OCI-M2 (cell line): ENCODE data around the gene ZBTB44.
"Not testable (repeated sequence)": the region's sequence is repeated elsewhere in the genome, so short reads cannot be mapped to it uniquely, and the experiment has no call there.

ENCODE experiments used
- DNase-seq: peaks from one replicate; lab custom pipeline; 2025; ENCODE audit not compliant: unreplicated experiment; lab: John Stamatoyannopoulos, UW

The ZBTB44 gene

DNA sequence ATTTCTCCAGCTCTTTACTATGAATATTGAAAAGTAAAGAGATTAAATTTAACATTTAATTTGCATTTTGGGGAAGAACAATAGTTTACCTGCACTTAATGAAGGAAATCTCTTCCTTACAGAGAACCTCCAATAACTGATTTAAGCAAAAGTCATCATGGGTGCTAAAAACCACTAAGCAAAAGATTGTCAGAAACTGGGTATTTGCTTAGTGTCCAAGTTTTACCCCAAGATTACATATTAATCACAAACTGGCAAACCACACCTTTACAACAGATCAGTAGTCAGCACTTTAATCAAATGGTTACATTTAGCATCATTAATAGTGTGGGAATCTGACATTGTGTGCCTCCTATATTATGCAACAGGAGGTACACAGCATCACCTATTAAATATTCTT lies 2.7 kb downstream of the ZBTB44 start:
- no peak for DNase-seq

DNA sequence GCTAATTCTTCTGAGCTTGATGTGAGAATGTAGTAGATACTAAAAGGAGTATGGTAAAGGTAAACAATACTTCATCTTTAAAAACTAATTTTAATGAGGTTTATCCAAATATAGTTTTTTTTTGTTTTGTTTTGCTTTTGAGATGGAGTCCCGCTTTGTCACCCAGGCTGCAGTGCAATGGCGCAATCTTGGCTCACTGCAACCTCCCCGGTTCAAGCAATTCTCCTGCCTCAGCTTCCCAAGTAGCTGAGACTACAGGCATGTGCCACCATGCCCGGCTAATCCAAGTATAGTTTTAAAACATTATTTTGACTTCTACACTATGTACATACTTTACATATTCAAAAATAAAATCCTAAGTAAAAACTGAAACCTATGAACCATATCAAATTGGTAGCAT lies 4.1 kb downstream of the ZBTB44 start:
- DNase-seq, result no peak

DNA sequence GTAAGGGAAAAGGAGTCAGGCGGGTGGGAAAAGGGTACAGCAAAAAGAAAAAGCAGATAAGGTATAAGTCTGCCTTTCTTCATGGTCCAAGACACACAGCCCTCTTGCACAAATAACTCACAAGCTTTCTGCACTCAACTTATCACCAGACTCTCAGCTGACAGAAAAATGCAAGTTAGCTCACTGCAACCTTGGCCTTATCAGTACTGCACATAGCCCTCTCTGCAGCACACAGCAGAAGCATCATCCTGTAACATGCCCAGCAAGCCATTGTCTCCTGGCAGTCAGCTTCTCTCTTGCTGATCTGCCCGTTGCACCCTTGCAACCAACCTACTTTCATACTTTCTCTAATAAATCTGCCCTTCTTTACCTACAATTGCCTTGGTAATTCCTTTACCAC lies 5.8 kb downstream of the ZBTB44 start:
- DNase-seq, result no peak

- no peak for DNase-seq
Measured at GRCh38 chr11:130308059-130308458, 6.7 kb downstream of the ZBTB44 start.

DNA sequence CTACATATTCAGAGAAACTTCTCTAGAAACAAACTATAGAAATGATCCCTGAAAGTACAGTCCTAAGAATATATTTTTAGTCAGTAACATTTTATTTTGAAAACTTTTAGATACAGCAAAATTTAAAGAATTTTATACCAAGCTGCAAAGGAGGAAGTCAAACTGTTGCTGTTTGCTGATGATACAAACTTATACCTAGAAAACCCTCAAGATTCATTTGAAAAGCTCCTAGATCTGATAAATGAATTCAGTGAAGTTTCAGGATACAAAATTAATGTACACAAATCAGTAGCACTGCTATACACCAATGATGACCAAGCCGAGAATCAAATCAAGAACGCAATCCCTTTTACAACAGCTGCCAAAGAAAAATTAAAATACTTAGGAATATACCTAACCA lies 10.1 kb downstream of the ZBTB44 start:
- DNase-seq, result no peak

GRCh38 chr11:130301002-130301401 lies 13.7 kb downstream of the ZBTB44 start:
- DNase-seq, result no peak

GRCh38 chr11:130300567-130300966 lies 14.2 kb downstream of the ZBTB44 start:
- no peak for DNase-seq

DNA sequence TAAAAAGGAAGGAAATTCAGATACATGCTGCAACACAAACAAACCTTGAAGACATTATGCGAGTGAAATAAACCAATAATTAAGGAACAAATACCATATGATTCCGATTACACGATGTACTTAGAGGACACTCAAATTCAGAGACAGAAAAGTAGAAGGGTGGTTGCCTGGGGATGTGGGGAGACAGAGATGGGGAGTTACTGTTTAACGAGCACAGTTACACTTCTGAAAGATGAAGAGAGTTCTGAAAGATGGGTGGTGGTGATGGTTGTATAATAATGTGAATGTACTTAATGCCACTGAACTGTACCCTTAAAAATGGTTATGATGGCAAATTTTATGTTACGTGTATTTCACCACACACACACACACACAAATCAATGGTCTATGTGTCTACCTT lies 14.7 kb downstream of the ZBTB44 start:
- DNase-seq, result no peak

GRCh38 chr11:130295657-130296056 lies 19.1 kb downstream of the ZBTB44 start:
- DNase-seq, result no peak

- no peak for DNase-seq
Measured at GRCh38 chr11:130282111-130282510, 32.6 kb downstream of the ZBTB44 start.

DNA sequence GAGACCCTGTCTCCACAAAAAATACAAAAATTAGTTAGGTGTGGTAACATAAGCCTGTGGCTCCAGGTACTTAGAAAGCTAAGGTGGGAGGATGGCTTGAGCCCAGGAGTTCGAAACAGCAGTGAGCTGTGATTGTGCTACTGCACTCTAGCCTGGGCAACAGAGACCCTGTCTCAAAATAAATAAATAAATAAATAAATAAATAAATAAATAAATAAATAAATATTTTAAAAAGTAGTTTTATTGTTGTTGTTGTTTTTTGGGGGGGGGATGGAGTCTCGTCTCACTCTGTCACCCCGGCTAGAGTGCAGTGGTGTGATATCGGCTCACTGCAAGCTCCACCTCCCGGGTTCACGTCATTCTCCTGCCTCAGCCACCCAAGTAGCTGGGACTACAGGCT lies 33.4 kb downstream of the ZBTB44 start:
- not testable (repeated sequence) for DNase-seq

DNA sequence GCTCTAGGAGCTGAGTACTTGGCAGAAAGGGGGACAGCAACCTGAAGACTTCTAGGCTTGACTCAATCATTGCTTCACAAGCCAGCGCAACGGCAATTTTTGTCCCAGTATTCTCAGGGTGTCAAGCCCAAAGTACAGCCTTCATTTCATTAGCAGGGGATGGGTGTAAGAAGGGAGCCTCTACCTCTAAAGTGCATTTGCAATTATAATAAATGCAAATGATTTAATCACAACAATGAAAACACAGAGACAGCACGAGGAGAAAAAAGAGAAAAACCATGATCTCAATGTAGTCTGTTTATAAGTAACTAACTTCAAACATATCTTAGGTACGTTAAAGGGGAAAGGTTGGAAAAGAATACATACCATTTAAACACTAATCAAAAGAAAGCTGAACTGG lies 34.7 kb downstream of the ZBTB44 start:
- DNase-seq, result no peak

DNA sequence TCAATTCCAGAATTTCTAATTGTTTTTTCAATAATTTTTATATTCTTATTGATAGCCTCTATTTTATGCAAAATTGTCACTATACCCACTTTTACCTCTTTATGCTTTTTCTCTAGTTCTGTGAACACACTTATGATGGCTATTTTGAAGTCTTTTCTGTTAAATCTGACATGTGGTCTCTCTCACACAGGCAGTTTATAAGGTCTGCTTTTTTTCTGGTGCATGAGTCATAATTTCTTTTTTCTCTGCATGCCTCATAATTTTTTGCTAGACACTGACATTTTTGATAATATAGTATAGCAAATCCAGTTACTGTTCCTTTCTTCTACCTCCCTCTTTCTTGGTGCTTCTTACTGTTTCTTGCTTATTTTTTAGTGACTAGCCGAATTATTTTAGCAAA lies 36.0 kb downstream of the ZBTB44 start:
- DNase-seq, result no peak

DNA sequence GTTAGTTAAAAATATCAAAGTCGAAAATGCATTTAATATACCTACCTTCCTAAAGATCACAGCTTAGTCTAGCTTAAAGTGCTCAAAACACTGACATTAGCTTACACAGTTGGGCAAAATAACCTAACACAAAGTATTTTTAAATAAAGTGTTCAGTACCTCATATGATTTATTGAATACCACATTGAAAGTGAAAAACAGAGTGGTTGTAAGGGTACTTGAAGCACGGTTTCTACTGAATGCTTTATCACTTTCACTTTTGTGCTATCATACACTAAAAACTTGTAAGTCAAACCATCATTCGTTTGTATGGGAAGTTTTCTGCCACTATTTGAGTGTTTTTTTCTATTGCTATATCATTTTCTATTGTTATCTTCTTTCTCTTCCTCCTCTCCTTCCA lies 36.6 kb downstream of the ZBTB44 start:
- DNase-seq, result no peak

DNA sequence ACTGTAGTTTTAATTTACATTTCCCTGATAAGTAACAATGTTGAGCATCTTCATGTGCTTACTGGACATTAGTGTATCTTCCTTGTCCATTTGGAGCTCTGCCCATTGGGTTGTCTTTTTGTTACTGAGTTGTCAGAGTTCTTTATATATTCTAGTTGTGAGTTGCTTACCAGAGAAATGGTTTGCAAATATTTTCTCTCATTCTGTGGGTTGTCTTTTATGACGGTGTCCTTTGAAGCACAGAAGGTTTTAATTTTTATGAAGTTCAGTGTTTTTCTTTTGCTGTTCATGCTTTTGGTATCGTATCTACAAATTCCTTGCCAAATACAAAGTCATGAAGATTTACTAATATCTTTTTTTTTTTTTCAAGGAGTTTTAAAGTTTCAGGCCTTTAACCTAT lies 42.4 kb downstream of the ZBTB44 start:
- DNase-seq, result no peak

DNA sequence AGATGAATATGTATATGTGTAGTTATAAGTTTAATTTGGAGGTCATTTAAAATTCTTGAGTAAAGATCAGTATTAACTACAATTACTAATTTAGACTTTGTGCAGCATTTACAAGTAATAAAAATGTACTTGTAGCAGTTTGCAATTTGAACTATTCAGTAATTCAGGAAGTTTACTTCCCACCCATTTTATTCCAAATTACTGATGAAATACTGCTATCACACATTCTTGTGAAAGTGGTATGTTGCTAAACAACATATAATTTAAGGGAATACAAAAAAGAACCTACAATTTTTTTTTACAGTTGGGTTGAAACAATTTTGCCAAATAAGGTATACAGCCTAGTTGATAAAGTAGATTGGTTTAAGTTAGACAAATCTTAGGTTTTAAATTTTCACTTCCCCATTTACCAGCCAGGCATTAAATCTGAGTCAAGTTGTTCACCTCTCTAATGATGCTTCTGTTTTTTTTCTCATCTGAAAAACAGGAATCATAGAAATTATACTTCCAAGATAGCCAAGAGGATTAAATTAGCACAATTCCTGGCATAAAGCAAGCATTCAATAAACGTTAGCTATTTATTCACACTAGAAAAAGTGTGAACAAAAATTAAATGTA lies 45.3 kb downstream of the ZBTB44 start:
- DNase-seq, result no peak

- no peak for DNase-seq
Measured at GRCh38 chr11:130263351-130263750, 51.4 kb downstream of the ZBTB44 start.

DNA sequence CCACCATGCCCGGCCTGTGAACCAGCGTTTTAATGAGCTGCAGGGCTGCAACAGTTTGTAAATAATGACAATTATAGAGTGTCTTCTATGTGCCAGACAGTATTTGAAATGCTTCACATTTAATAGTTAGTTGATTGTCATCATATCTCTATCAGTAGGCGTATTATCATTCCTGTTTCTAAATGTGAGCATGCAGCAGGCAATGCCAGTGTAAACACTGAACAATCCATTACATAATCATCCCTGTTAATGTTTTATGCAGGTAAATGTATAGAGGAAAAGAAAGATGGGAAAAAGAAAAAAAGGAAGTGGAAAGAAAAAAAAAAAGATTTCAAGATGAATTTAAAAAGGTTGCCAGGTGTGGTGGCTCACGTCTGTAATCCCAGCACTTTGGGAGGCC lies 52.3 kb downstream of the ZBTB44 start:
- no peak for DNase-seq

DNA sequence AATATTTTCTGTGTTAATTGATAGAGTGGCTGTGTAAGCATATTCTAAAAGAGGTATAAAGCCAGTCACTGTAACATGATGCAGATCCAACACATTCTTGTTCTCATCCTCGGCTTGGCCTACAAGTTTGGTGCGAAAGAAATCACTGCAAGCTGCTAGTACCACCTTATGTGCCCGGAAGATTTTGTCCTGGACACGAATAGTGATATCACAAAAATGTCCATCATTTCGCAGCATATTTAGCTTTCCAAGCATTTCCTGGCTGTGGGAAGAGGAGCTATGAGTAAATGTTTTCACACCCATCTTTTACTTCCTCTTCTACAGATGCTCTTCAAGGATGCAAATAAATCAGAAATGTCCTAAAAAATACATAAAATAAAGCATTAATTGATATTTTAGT lies 53.1 kb downstream of the ZBTB44 start:
- DNase-seq, result no peak

GRCh38 chr11:130260742-130261141 lies 54.0 kb downstream of the ZBTB44 start:
- DNase-seq, result no peak

DNA sequence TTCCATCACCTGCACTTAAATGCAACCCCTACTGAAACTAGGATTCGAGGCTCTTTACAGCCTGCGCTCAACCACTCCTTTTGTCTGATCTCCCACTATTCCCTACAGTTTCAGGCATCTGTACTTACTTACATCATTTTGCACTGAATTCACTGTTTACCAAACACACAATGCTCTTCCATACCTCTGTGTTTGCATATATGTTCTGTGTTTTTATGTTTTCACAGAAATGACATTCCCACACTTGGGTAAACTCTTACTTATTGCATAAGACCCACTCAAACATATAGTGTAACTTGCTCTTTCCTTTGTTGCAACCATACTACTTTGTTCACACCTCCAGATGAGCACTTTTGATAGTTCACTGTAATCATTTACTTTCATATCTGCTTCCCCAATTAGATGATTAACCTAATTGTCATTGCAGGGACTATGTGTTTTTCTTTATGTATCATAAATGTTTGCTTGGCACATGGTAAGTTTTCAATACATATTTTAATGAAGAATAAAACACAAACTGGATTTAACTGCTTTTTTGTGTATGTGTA lies 54.6 kb downstream of the ZBTB44 start:
- no peak for DNase-seq

- DNase-seq, result not testable (repeated sequence)
Measured at GRCh38 chr11:130251763-130252162, 63.0 kb downstream of the ZBTB44 start.

DNA sequence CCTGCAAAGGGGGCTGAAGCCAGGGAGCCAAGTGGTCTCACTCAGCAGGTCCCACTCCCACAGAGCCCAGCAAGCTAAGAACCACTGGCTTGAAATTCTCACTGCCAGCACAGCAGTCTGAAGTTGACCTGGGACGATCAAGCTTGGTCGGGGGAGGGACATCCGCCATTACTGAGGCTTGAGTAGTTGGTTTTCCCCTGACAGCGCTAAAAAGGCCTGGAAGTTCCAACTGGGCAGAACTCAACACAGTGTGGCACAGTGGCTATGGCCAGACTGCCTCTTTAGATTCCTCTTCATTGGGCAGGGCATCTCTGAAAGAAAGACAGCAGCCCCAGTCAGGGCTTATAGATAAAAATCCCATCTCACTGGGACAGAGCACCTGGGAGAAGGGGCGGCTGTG lies 64.8 kb downstream of the ZBTB44 start:
- DNase-seq, result not testable (repeated sequence)
